HepG2 (cell line): Measurements from ENCODE around the gene ZDHHC19. TPM values are rescaled to one million over a fixed set of nuclear protein-coding genes. Genes with fewer than 3 reads are reported as not detected.

ENCODE experiments used
- ATAD3A ChIP-seq: sonication (generic); formaldehyde crosslinking; IDR thresholded peaks from 2 replicates; pipeline ENCODE4 v1.4.0; 2020; ENCODE audit warnings: missing genetic modification reagents
- FOSL1 ChIP-seq: sonication (generic); formaldehyde crosslinking; IDR thresholded peaks from 2 replicates; pipeline ENCODE4 v1.9.0; 2021; ENCODE audit warnings: missing genetic modification reagents, borderline replicate concordance
- MED13 ChIP-seq: sonication (generic); formaldehyde crosslinking; IDR thresholded peaks from 2 replicates; pipeline ENCODE4 v1.5.0; 2020; ENCODE audit warnings: missing genetic modification reagents
- MTF1 ChIP-seq: sonication (generic); formaldehyde crosslinking; IDR thresholded peaks from 2 replicates; pipeline ENCODE4 v1.5.0; 2020; ENCODE audit warnings: missing genetic modification reagents
- NBN ChIP-seq: fragments of 450-650 bp; conservative IDR thresholded peaks from 2 replicates; pipeline ENCODE4 v1.6.1; 2017
- RAD21 ChIP-seq: fragments of 450-650 bp; formaldehyde crosslinking; IDR thresholded peaks from 2 replicates; pipeline ENCODE4 v1.5.0; 2020; ENCODE audit warnings: mild to moderate bottlenecking
- RFX5 ChIP-seq: IDR thresholded peaks from 2 replicates; pipeline ENCODE4 v1.6.1; 2011; ENCODE audit warnings: low read depth, low read length, improper control_type of control experiment
- RORA ChIP-seq: sonication (generic); formaldehyde crosslinking; IDR thresholded peaks from 2 replicates; pipeline ENCODE4 v1.5.0; 2020; ENCODE audit warnings: mild to moderate bottlenecking, missing genetic modification reagents, moderate library complexity
- SOX6 ChIP-seq, 2 experiments: fragments of 450-650 bp in 1 of 2; sonication (generic) in 1 of 2; formaldehyde crosslinking in 1 of 2; IDR thresholded peaks; 2 replicates each; pipeline versions ENCODE4 v1.4.0 to v1.6.1; 2017 to 2020; ENCODE audit warnings: antibody characterized with exemption in 1 of 2, mild to moderate bottlenecking in 1 of 2, missing genetic modification reagents in 1 of 2
- SYNCRIP ChIP-seq: fragments of 200-400 bp; formaldehyde crosslinking; IDR thresholded peaks from 2 replicates; pipeline ENCODE4 v1.6.1; 2018; ENCODE audit warnings: mild to moderate bottlenecking, low read depth, low read length; ENCODE audit not compliant: insufficient read depth
- ZMYM2 ChIP-seq: sonication (generic); formaldehyde crosslinking; IDR thresholded peaks from 2 replicates; pipeline ENCODE4 v1.8.0; 2022; ENCODE audit warnings: mild to moderate bottlenecking, missing genetic modification reagents
- ZNF256 ChIP-seq: sonication (generic); formaldehyde crosslinking; conservative IDR thresholded peaks from 2 replicates; pipeline ENCODE4 v1.4.0; 2020; ENCODE audit warnings: missing genetic modification reagents
- ZNF335 ChIP-seq: sonication (generic); formaldehyde crosslinking; IDR thresholded peaks from 2 replicates; pipeline ENCODE4 v1.4.0; 2020; ENCODE audit warnings: missing genetic modification reagents
- ZNF367 ChIP-seq: sonication (generic); formaldehyde crosslinking; IDR thresholded peaks from 2 replicates; pipeline ENCODE4 v1.4.0; 2020; ENCODE audit warnings: missing genetic modification reagents, borderline replicate concordance
- ZNF44 ChIP-seq: sonication (generic); formaldehyde crosslinking; IDR thresholded peaks from 2 replicates; pipeline ENCODE4 v1.5.1; 2020; ENCODE audit warnings: mild to moderate bottlenecking, missing genetic modification reagents
- ZNF460 ChIP-seq: sonication (generic); formaldehyde crosslinking; IDR thresholded peaks from 2 replicates; pipeline ENCODE4 v1.5.1; 2020; ENCODE audit warnings: missing genetic modification reagents, mild to moderate bottlenecking, borderline replicate concordance
- ZSCAN29 ChIP-seq: sonication (generic); formaldehyde crosslinking; conservative IDR thresholded peaks from 2 replicates; pipeline ENCODE4 v1.4.0; 2020; ENCODE audit warnings: mild to moderate bottlenecking, missing genetic modification reagents
- polyA plus RNA-seq, 8 experiments: library from polyadenylated mRNA; depleted of rRNA in 3 of 8; stranded (reverse) in 7 of 8; unstranded in 1 of 8; fragments of >200 nt; fragmentation: Illumina TruSeq in 4 of 8; extraction: Trizol in 4 of 8; gene quantifications; 2 replicates each; pipeline versions ENCODE4 v1.2.1 to v1.2.3, GENCODE V29; 2011 to 2016; ENCODE audit warnings: low read depth in 4 of 8, missing spikeins in 1 of 8, mixed read lengths in 1 of 8; ENCODE audit not compliant: insufficient read depth in 1 of 8
- total RNA-seq, 5 experiments: library from RNA; depleted of rRNA; stranded (reverse); fragments of >200 nt; fragmentation: Illumina TruSeq; extraction: Trizol; gene quantifications; 2 replicates each; pipeline ENCODE4 v1.2.3, GENCODE V29; 2016; ENCODE audit warnings: low read depth in 1 of 5
- TF ChIP-seq, protein P1 (sequence below): sonication (generic); formaldehyde crosslinking; IDR thresholded peaks from 2 replicates; pipeline ENCODE4 v1.4.0; 2020; ENCODE audit warnings: mild to moderate bottlenecking, missing genetic modification reagents
- TF ChIP-seq, protein P2 (sequence below): sonication (generic); formaldehyde crosslinking; IDR thresholded peaks from 2 replicates; pipeline ENCODE4 v1.8.1; 2023; ENCODE audit warnings: missing genetic modification reagents, mild to moderate bottlenecking, borderline replicate concordance
- TF ChIP-seq, protein P3 (sequence below): sonication (generic); formaldehyde crosslinking; IDR thresholded peaks from 2 replicates; pipeline ENCODE4 v1.8.0; 2022; ENCODE audit warnings: missing genetic modification reagents, mild to moderate bottlenecking, moderate library complexity, borderline replicate concordance

Gene ZDHHC19
- total and polyA plus RNA-seq, 2 of the 13 experiments (the other 11 are each of a cell fraction or from before 2014, with no cell fraction given) = 0.22 to 0.53 TPM

DNA sequence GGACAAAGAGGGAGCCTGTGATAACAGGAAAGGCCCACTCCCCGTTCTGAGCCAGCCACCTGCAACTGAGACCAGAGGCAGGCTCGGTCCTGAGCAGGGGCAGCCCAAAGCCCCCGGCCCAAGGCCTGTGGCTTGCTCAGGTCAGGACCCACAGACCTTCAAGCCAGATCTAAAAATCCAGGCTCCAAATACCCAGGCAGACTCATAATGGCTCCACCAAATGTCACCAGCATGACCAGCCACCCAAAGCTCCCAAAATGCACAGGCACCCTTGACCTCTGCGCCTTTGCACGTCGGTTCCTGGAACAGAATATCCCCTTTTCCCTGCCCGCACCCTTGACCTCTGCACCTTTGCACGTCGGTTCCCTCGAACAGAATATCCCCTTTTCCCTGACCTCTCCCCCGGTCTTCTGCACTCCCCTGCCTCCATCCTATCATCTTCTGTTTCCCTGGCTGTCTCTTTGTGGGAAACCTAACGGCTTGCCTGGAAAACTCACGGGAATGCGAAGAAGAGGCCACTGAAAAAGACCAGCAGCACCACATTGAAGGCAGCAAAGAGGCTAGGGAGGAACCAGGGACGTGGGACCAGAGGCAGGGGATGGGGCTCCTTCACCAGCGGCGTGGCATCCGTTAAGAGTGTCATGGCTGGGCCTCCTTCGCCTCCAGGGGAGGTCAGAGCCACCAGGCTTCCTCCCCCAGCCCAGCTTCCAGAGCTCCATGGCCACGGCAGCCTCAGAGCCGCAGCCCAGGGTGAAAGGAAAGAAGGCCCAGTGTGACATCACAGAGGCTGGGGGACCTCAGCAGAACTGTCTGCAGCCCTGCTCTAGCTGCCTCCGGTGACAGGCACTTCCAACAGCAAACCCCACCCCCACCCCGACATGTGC lies at the start of gene ZDHHC19 (continued):
- TF ChIP-seq, protein P1, sequence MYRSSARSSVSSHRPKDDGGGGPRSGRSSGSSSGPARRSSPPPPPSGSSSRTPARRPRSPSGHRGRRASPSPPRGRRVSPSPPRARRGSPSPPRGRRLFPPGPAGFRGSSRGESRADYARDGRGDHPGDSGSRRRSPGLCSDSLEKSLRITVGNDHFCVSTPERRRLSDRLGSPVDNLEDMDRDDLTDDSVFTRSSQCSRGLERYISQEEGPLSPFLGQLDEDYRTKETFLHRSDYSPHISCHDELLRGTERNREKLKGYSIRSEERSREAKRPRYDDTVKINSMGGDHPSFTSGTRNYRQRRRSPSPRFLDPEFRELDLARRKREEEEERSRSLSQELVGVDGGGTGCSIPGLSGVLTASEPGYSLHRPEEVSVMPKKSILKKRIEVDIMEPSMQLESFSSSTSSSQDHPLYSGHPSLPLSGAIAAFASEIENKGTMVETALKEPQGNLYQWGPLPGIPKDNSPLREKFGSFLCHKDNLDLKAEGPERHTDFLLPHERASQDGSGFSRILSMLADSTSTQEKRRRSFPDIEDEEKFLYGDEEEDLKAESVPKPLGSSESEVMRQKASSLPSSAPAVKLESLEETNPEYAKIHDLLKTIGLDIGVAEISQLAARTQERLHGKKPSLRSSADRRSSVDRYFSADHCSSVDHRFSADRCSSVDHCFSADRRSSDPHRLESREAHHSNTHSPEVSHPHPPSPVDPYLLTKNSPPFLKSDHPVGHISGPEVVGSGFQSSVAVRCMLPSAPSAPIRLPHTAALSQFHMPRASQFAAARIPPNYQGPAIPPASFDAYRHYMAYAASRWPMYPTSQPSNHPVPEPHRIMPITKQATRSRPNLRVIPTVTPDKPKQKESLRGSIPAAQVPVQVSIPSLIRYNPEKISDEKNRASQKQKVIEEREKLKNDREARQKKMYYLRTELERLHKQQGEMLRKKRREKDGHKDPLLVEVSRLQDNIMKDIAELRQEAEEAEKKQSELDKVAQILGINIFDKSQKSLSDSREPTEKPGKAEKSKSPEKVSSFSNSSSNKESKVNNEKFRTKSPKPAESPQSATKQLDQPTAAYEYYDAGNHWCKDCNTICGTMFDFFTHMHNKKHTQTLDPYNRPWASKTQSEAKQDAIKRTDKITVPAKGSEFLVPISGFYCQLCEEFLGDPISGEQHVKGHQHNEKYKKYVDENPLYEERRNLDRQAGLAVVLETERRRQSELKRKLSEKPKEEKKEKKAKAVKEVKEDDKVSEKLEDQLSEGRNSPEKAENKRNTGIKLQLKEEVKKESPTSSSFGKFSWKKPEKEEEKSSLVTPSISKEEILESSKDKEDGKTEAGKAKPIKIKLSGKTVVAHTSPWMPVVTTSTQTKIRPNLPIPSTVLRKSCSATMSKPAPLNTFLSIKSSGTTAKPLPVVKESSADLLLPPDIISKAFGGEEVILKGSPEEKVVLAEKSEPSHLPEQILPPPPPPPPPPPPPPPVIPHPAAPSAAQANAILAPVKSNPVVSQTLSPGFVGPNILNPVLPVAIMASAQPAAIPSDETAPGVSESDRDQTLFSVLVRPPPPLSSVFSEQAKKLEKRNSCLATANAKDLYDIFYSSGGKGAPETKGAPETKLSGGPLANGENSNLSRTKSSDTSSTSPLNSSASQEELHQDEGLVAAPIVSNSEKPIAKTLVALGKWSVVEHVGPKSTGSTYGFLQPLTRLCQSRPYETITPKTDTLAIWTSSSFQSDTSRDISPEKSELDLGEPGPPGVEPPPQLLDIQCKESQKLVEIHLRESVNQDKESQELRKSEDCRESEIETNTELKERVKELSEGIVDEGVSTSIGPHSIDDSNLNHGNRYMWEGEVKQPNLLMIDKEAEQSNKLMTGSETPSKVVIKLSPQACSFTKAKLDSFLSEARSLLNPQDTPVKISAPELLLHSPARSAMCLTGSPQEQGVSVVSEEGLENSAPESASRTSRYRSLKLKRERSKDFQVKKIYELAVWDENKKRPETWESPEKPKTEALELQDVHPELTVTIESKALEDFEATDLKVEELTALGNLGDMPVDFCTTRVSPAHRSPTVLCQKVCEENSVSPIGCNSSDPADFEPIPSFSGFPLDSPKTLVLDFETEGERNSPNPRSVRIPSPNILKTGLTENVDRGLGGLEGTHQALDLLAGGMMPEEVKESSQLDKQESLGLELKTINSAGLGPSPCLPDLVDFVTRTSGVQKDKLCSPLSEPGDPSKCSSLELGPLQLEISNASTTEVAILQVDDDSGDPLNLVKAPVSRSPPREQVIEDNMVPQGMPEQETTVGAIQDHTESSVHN = no peak
- TF ChIP-seq MTF1 (CRISPR knock-in tag) (no peak), NBN (no peak), ZNF44 (0 out of 2 replicates have a peak, but pooled peaks have one; percentile 37), ZNF460 (CRISPR knock-in tag) (no peak), SYNCRIP (no peak), RFX5 (no peak), RORA (CRISPR knock-in tag) (no peak), ATAD3A (CRISPR knock-in tag) (no peak), ZNF256 (CRISPR knock-in tag) (no peak), FOSL1 (CRISPR knock-in tag) (no peak), MED13 (CRISPR knock-in tag) (no peak), ZSCAN29 (CRISPR knock-in tag) (no peak), ZNF367 (no peak), ZNF335 (CRISPR knock-in tag) (no peak), SOX6 (IDR thresholded peaks at IDR 0.05) (no peak), SOX6 (CRISPR knock-in tag; IDR thresholded peaks at IDR 0.05) (no peak), ZMYM2 (CRISPR knock-in tag) (peak; percentile 83; the same call in 1 of the 2 replicates), RAD21 (CRISPR knock-in tag) (no peak)
- TF ChIP-seq, protein P2, sequence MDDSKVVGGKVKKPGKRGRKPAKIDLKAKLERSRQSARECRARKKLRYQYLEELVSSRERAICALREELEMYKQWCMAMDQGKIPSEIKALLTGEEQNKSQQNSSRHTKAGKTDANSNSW (CRISPR knock-in tag) = no peak
- TF ChIP-seq, protein P3, sequence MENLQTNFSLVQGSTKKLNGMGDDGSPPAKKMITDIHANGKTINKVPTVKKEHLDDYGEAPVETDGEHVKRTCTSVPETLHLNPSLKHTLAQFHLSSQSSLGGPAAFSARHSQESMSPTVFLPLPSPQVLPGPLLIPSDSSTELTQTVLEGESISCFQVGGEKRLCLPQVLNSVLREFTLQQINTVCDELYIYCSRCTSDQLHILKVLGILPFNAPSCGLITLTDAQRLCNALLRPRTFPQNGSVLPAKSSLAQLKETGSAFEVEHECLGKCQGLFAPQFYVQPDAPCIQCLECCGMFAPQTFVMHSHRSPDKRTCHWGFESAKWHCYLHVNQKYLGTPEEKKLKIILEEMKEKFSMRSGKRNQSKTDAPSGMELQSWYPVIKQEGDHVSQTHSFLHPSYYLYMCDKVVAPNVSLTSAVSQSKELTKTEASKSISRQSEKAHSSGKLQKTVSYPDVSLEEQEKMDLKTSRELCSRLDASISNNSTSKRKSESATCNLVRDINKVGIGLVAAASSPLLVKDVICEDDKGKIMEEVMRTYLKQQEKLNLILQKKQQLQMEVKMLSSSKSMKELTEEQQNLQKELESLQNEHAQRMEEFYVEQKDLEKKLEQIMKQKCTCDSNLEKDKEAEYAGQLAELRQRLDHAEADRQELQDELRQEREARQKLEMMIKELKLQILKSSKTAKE (CRISPR knock-in tag) = peak; percentile 25; the same call in 1 of the 2 replicates
